OCI-LY1 (cell line): ENCODE measurements around the gene PEX11B.

ENCODE experiments used
- H2AFZ ChIP-seq: fragments of 200-600 bp; sonication (generic), shearing (Covaris generic); 2 replicates; pipeline ENCODE4 v1.6.0; 2014; ENCODE audit warnings: antibody characterized with exemption, mild to moderate bottlenecking, low read length
- H3F3A ChIP-seq: fragments of 200-600 bp; sonication (generic), shearing (Covaris generic); 2 replicates; pipeline ENCODE4 v1.6.0; 2014; ENCODE audit warnings: mild to moderate bottlenecking, antibody characterized with exemption, low read length, moderate library complexity; ENCODE audit not compliant: insufficient read depth
- H3K27ac ChIP-seq: fragments of 200-600 bp; sonication (generic); 2 replicates; pipeline ENCODE4 v1.5.1; 2014; ENCODE audit warnings: low read length, mixed run types, mild to moderate bottlenecking, low read depth; ENCODE audit not compliant: poor library complexity, severe bottlenecking
- H3K27me3 ChIP-seq: fragments of 200-600 bp; sonication (generic); 2 replicates; pipeline ENCODE4 v1.6.0; 2014; ENCODE audit warnings: antibody characterized with exemption, mild to moderate bottlenecking, low read length, moderate library complexity; ENCODE audit not compliant: insufficient read depth
- H3K36me3 ChIP-seq: fragments of 200-600 bp; sonication (generic); 2 replicates; pipeline ENCODE4 v1.6.1; 2014; ENCODE audit warnings: mild to moderate bottlenecking, antibody characterized with exemption, low read length, moderate library complexity, mixed read lengths; ENCODE audit not compliant: insufficient read depth
- H3K4me1 ChIP-seq: fragments of 200-600 bp; sonication (generic); 2 replicates; pipeline ENCODE4 v1.5.1; 2014; ENCODE audit warnings: mild to moderate bottlenecking, low read length, moderate library complexity; ENCODE audit not compliant: insufficient read depth, severe bottlenecking
- H3K4me2 ChIP-seq: fragments of 200-600 bp; sonication (generic), shearing (Covaris generic); 2 replicates; pipeline ENCODE4 v1.6.1; 2014; ENCODE audit warnings: low read length
- H3K4me3 ChIP-seq: fragments of 200-600 bp; sonication (generic); 2 replicates; pipeline ENCODE4 v1.5.1; 2014; ENCODE audit warnings: low read length, low read depth, mild to moderate bottlenecking, mixed read lengths; ENCODE audit not compliant: poor library complexity, severe bottlenecking
- H3K79me2 ChIP-seq: fragments of 200-600 bp; shearing (Covaris generic); 2 replicates; pipeline ENCODE4 v1.6.1; 2016; ENCODE audit warnings: mixed run types, low read length, mixed read lengths; ENCODE audit not compliant: insufficient read depth
- H3K9ac ChIP-seq: fragments of 200-600 bp; sonication (generic), shearing (Covaris generic); 2 replicates; pipeline ENCODE4 v1.6.1; 2014; ENCODE audit warnings: mild to moderate bottlenecking, low read length, mixed read lengths
- H3K9me2 ChIP-seq: fragments of 200-600 bp; sonication (generic), shearing (Covaris generic); 2 replicates; pipeline ENCODE4 v1.6.1; 2014; ENCODE audit warnings: low read depth, mild to moderate bottlenecking, low read length, mixed read lengths
- H3K9me3 ChIP-seq: fragments of 200-600 bp; shearing (Covaris generic); 2 replicates; pipeline ENCODE4 v1.6.1; 2014; ENCODE audit warnings: low read length, mixed read lengths
- H4K20me1 ChIP-seq: fragments of 200-600 bp; sonication (generic), shearing (Covaris generic); 2 replicates; pipeline ENCODE4 v1.6.0; 2016; ENCODE audit warnings: mild to moderate bottlenecking, low read length; ENCODE audit not compliant: insufficient read depth
- EZH2 ChIP-seq: fragments of 200-600 bp; sonication (generic), shearing (Covaris generic); IDR thresholded peaks from 2 replicates; pipeline ENCODE4 v1.8.0; 2017; ENCODE audit warnings: borderline replicate concordance, mixed run types, mild to moderate bottlenecking, antibody characterized with exemption, low read length, moderate library complexity, mixed read lengths
- TF ChIP-seq, protein P1 (sequence below): fragments of 200-600 bp; sonication (generic), shearing (Covaris generic); IDR thresholded peaks from 2 replicates; pipeline ENCODE4 v1.5.1; 2017; ENCODE audit warnings: mild to moderate bottlenecking, antibody characterized with exemption, low read length, moderate library complexity, mixed read lengths

The PEX11B gene

DNA sequence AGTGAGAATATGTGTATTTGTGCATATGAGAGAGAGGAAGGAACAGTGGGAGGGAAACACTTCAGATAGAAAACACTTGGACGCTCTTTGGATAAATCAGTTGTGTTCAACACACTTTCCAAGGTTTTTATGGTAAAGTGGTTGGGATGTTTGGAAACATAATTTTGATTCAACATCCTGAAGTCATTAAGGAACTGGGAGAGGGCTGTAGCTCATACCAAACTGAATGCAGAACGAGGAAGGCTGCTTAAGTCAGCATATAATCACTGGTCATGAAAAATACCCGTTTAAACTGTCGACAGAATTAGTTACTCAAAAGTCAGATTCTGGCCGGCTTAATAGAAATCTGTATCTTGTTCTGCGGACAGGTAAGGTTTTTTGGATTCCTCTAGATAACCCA, 24.4 kb upstream of the PEX11B start:
- Histone ChIP-seq H3K79me2 (no peaks in the 10 kb centered on the region), H3K36me3 (peaks cover 18% of the 10 kb centered on the region), H3K9me3 (no peaks in the 10 kb centered on the region), H3K4me2 (no peak overlapping the region), H3K9ac (no peak overlapping the region), H4K20me1 (no peaks in the 10 kb centered on the region), H3K27ac (no peak overlapping the region), H2AFZ (no peak overlapping the region), H3K27me3 (no peaks in the 10 kb centered on the region), H3K9me2 (no peaks in the 10 kb centered on the region), H3K4me3 (no peak overlapping the region), H3K4me1 (peaks cover 10% of the 10 kb centered on the region), H3F3A (no peaks in the 10 kb centered on the region)
- TF ChIP-seq, protein P1, sequence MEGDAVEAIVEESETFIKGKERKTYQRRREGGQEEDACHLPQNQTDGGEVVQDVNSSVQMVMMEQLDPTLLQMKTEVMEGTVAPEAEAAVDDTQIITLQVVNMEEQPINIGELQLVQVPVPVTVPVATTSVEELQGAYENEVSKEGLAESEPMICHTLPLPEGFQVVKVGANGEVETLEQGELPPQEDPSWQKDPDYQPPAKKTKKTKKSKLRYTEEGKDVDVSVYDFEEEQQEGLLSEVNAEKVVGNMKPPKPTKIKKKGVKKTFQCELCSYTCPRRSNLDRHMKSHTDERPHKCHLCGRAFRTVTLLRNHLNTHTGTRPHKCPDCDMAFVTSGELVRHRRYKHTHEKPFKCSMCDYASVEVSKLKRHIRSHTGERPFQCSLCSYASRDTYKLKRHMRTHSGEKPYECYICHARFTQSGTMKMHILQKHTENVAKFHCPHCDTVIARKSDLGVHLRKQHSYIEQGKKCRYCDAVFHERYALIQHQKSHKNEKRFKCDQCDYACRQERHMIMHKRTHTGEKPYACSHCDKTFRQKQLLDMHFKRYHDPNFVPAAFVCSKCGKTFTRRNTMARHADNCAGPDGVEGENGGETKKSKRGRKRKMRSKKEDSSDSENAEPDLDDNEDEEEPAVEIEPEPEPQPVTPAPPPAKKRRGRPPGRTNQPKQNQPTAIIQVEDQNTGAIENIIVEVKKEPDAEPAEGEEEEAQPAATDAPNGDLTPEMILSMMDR = no peak
- TF ChIP-seq EZH2 = no peak

DNA sequence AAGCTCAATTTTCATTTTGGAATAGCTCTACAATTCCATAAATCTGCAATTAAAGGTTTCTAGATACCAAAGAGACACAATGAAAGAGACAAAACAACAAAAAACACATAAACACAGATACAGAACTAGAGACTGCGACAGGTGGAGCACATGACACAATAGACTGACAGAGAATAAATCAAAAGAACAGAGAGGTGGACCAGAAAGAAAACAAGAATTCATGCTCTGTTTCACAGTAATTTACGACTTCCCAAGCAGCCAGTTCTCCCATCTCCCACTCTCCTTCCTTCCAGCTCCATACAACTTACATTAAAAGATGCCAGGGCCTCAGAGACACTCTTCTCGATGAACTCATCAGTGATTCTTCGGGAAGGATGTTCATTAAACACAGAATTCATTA, 23.9 kb upstream of the PEX11B start:
- peaks cover 17% of the 10 kb centered on the region for H3K36me3 ChIP-seq

DNA sequence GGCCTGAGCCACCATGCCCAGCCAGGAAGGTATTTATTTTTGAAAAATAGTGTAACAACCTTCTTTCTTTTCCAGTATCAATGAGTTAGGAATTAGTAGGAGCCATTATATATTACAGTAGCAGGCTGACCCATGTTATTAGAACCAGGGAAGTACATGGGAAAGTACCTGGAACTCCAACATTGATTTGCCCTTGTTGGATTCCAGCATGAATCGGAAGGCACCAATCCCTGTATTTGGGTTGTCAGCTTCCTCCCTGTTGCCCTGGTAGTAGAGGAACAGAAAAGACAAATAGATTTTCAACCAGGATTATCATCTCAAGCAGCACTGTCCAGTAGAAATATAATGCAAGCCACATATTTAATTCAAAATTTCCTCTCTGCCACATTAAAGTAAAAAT, 18.9 kb upstream of the PEX11B start:
- no peak overlapping the region for H3K9ac ChIP-seq
- H3K27me3 ChIP-seq = no peaks in the 10 kb centered on the region
- H3K4me2 ChIP-seq = no peak overlapping the region
- H4K20me1 ChIP-seq = no peaks in the 10 kb centered on the region
- peaks cover 17% of the 10 kb centered on the region for H3K36me3 ChIP-seq
- no peaks in the 10 kb centered on the region for H3K9me3 ChIP-seq
- H2AFZ ChIP-seq = no peak overlapping the region
- TF ChIP-seq, protein P1 = no peak
- TF ChIP-seq EZH2 = no peak
- peaks cover 26% of the 10 kb centered on the region for H3K4me1 ChIP-seq
- H3K4me3 ChIP-seq = no peak overlapping the region
- H3K79me2 ChIP-seq = no peaks in the 10 kb centered on the region
- no peaks in the 10 kb centered on the region for H3F3A ChIP-seq
- no peak overlapping the region for H3K27ac ChIP-seq
- no peaks in the 10 kb centered on the region for H3K9me2 ChIP-seq

More for the DNA sequence above, 23.9 kb upstream of the PEX11B start:
- H3K9me2 ChIP-seq = no peaks in the 10 kb centered on the region
- no peaks in the 10 kb centered on the region for H3F3A ChIP-seq
- H3K9ac ChIP-seq = no peak overlapping the region
- H3K4me1 ChIP-seq = peaks cover 10% of the 10 kb centered on the region
- H2AFZ ChIP-seq = no peak overlapping the region
- H3K4me3 ChIP-seq = no peak overlapping the region
- H3K27ac ChIP-seq = no peak overlapping the region
- no peaks in the 10 kb centered on the region for H3K79me2 ChIP-seq
- TF ChIP-seq, protein P1 = no peak
- TF ChIP-seq EZH2 = no peak
- H4K20me1 ChIP-seq = no peaks in the 10 kb centered on the region
- no peaks in the 10 kb centered on the region for H3K27me3 ChIP-seq
- H3K9me3 ChIP-seq = no peaks in the 10 kb centered on the region
- no peak overlapping the region for H3K4me2 ChIP-seq
